Measurements from ENCODE around the gene FKBP7. TPM values are rescaled to one million over a fixed set of nuclear protein-coding genes. Genes with fewer than 3 reads are reported as not detected.
A peak's percentile ranks its signal among the peaks of the same experiment; 100 is the strongest.

FKBP7 gene
- total and polyA plus RNA-seq, 2 of the 13 experiments (the other 11 are each of a cell fraction or from before 2014, with no cell fraction given), result 12.4 to 14.8 TPM

DNA sequence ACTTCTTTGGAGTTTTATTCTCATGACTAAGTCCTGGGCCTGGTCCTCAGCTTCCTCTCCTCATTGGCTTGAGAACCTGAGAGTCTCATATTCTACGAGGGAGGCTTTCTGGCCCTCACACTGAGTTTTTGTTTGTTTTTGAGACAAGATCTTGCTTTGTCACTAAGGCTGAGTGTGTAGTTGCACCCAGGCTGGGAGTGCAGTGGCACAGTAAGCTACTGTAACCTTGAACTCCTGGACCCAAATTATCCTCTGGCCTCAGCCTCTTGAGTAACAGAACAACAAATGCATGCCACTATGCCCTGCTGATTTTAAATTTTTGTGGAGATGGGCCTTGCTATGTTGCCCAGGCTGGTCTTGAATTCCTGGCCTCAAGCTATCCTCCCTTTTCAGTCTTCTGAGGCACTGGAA is 50.0 kb downstream of the FKBP7 start (continued):
- peak; percentile 59 for TF ChIP-seq KMT2B (CRISPR knock-in tag; IDR thresholded peaks at IDR 0.05)
- TF ChIP-seq ZFP36 (IDR thresholded peaks at IDR 0.05; ENCODE audit: borderline replicate concordance, low read depth, low read length, partially characterized antibody), result no peak
- TF ChIP-seq DRAP1 (CRISPR knock-in tag; IDR thresholded peaks at IDR 0.05), result no peak; the same call in 1 of the 2 replicates
- TF ChIP-seq PITX1 (CRISPR knock-in tag; IDR thresholded peaks at IDR 0.05), result peak; percentile 84; the same call in 1 of the 2 replicates
- 0 out of 2 replicates have a peak, but pooled peaks have one; percentile 58 for TF ChIP-seq ZNF205 (CRISPR knock-in tag; IDR thresholded peaks at IDR 0.05)
- no peak for TF ChIP-seq ISX (CRISPR knock-in tag; conservative IDR thresholded peaks at IDR 0.05)
- 0 out of 2 replicates have a peak, but pooled peaks have one; percentile 11 for TF ChIP-seq JUND (CRISPR knock-in tag; IDR thresholded peaks at IDR 0.05)
- TF ChIP-seq ZNF234 (CRISPR knock-in tag; conservative IDR thresholded peaks at IDR 0.05), result no peak
- TF ChIP-seq RERE (CRISPR knock-in tag; IDR thresholded peaks at IDR 0.05; ENCODE audit: low read depth), result 0 out of 2 replicates have a peak, but pooled peaks have one; percentile 56
- TF ChIP-seq KLF13 (CRISPR knock-in tag; IDR thresholded peaks at IDR 0.05), result no peak
- no peak for TF ChIP-seq CSRNP2 (CRISPR knock-in tag; conservative IDR thresholded peaks at IDR 0.05; ENCODE audit: low read depth)
- TF ChIP-seq, protein P1, sequence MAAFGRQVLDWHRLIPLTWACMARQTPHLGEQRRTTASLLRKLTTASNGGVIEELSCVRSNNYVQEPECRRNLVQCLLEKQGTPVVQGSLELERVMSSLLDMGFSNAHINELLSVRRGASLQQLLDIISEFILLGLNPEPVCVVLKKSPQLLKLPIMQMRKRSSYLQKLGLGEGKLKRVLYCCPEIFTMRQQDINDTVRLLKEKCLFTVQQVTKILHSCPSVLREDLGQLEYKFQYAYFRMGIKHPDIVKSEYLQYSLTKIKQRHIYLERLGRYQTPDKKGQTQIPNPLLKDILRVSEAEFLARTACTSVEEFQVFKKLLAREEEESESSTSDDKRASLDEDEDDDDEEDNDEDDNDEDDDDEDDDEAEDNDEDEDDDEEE (CRISPR knock-in tag; IDR thresholded peaks at IDR 0.05), result no peak
- TF ChIP-seq ZNF816 (CRISPR knock-in tag; IDR thresholded peaks at IDR 0.05; ENCODE audit: borderline replicate concordance), result no peak
- TF ChIP-seq, protein P2, sequence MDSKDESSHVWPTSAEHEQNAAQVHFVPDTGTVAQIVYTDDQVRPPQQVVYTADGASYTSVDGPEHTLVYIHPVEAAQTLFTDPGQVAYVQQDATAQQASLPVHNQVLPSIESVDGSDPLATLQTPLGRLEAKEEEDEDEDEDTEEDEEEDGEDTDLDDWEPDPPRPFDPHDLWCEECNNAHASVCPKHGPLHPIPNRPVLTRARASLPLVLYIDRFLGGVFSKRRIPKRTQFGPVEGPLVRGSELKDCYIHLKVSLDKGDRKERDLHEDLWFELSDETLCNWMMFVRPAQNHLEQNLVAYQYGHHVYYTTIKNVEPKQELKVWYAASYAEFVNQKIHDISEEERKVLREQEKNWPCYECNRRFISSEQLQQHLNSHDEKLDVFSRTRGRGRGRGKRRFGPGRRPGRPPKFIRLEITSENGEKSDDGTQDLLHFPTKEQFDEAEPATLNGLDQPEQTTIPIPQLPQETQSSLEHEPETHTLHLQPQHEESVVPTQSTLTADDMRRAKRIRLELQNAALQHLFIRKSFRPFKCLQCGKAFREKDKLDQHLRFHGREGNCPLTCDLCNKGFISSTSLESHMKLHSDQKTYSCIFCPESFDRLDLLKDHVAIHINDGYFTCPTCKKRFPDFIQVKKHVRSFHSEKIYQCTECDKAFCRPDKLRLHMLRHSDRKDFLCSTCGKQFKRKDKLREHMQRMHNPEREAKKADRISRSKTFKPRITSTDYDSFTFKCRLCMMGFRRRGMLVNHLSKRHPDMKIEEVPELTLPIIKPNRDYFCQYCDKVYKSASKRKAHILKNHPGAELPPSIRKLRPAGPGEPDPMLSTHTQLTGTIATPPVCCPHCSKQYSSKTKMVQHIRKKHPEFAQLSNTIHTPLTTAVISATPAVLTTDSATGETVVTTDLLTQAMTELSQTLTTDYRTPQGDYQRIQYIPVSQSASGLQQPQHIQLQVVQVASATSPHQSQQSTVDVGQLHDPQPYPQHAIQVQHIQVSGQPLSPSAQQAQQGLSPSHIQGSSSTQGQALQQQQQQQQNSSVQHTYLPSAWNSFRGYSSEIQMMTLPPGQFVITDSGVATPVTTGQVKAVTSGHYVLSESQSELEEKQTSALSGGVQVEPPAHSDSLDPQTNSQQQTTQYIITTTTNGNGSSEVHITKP (CRISPR knock-in tag; IDR thresholded peaks at IDR 0.05; ENCODE audit: low read depth), result 0 out of 2 replicates have a peak, but pooled peaks have one; percentile 20
- no peak for TF ChIP-seq ZNF20 (CRISPR knock-in tag; IDR thresholded peaks at IDR 0.05)
- no peak for TF ChIP-seq ZNF562 (CRISPR knock-in tag; IDR thresholded peaks at IDR 0.05; ENCODE audit: borderline replicate concordance)
- no peak for TF ChIP-seq SNAI1 (CRISPR knock-in tag; IDR thresholded peaks at IDR 0.05; ENCODE audit: borderline replicate concordance)
- TF ChIP-seq PAF1 (CRISPR knock-in tag; IDR thresholded peaks at IDR 0.05), result no peak
